GM12865 (cell line): ENCODE data around the gene ARHGEF12.

ENCODE experiments used
- DNase-seq: peaks from one replicate; pipeline ENCODE4 v3.0.0; 2010; ENCODE audit warnings: low read depth
- H3K4me3 ChIP-seq: 2 replicates; pipeline ENCODE4 v1.5.1; 2011; ENCODE audit warnings: mild to moderate bottlenecking, low read depth, low read length, control low read depth
- TF ChIP-seq, protein P1 (sequence below): IDR thresholded peaks from 2 replicates; pipeline ENCODE4 v1.5.1; 2011; ENCODE audit warnings: low read length, control low read depth, low read depth, inconsistent platforms; ENCODE audit not compliant: insufficient read depth; ENCODE audit errors: missing control alignments

Gene ARHGEF12

DNA sequence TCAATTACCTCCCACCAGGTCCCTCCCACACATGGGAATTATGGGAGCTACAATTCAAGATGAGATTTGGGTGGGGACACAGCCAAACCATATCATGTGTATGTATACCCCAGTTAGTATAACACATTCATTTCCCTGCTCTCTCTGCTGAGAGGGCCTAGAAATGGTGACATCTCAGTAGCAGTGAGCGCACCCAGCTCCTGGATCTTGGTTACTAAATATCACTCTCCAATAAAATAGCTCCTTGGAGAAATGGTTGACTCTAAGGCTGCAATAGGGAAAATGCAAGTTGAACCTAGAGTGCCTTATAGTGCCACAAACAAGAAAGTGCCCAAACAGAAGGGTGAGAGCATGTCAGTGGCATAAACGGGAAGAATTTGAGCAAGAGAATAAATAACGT lies 59.6 kb downstream of the ARHGEF12 start:
- DNase-seq: no peak
- TF ChIP-seq, protein P1, sequence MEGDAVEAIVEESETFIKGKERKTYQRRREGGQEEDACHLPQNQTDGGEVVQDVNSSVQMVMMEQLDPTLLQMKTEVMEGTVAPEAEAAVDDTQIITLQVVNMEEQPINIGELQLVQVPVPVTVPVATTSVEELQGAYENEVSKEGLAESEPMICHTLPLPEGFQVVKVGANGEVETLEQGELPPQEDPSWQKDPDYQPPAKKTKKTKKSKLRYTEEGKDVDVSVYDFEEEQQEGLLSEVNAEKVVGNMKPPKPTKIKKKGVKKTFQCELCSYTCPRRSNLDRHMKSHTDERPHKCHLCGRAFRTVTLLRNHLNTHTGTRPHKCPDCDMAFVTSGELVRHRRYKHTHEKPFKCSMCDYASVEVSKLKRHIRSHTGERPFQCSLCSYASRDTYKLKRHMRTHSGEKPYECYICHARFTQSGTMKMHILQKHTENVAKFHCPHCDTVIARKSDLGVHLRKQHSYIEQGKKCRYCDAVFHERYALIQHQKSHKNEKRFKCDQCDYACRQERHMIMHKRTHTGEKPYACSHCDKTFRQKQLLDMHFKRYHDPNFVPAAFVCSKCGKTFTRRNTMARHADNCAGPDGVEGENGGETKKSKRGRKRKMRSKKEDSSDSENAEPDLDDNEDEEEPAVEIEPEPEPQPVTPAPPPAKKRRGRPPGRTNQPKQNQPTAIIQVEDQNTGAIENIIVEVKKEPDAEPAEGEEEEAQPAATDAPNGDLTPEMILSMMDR: no peak
- no peak overlapping the region for H3K4me3 ChIP-seq

DNA sequence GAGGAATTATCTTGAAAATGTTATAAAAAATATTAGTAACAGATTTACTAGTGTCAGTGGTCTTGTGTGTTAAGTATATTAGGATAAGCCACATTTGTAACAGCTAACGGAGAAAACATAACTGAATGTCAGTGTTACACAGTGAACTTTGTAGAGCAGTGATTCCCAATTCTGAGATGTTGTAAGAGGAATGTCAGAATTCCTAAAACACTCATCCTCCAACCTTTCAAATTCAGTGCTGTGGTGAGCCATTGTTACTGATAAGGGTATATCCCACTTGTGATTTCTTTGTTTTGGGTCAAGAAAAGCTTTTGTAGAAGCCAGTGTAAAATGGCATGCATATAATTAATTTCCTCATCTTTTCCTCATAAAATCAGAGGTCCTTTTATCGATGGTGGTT lies 61.9 kb downstream of the ARHGEF12 start:
- no peak overlapping the region for H3K4me3 ChIP-seq
- DNase-seq: no peak
- TF ChIP-seq, protein P1: no peak

DNA sequence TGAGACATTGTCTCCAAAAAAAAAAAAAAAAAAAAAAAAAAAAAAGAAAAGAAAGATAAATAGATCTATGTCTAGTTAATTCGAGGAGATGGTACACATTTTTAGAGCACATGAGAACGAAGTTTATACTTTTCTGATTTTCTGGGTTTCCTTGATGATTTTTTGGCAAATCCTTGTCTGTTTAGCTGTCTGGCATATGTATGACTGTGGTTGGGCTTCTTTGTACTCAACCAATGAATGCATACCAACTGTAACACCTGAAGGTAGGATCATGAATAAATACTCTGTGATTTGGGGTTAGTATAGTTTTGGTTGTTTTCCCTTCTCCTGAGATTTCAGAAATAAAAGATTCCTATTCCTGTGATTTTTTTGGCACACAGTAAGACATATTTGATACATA lies 63.1 kb downstream of the ARHGEF12 start:
- no peak overlapping the region for H3K4me3 ChIP-seq
- TF ChIP-seq, protein P1: no peak
- DNase-seq: no peak

GRCh38 chr11:120400564-120401364 lies 64.6 kb downstream of the ARHGEF12 start:
- no peak overlapping the region for H3K4me3 ChIP-seq
- peak; percentile 18 for DNase-seq
- TF ChIP-seq, protein P1: no peak

GRCh38 chr11:120401506-120401905 lies 65.3 kb downstream of the ARHGEF12 start:
- no peak overlapping the region for H3K4me3 ChIP-seq
- no peak for DNase-seq
- TF ChIP-seq, protein P1: no peak

GRCh38 chr11:120403966-120404365 lies 67.8 kb downstream of the ARHGEF12 start:
- DNase-seq: no peak
- TF ChIP-seq, protein P1: no peak
- H3K4me3 ChIP-seq: no peak overlapping the region

DNA sequence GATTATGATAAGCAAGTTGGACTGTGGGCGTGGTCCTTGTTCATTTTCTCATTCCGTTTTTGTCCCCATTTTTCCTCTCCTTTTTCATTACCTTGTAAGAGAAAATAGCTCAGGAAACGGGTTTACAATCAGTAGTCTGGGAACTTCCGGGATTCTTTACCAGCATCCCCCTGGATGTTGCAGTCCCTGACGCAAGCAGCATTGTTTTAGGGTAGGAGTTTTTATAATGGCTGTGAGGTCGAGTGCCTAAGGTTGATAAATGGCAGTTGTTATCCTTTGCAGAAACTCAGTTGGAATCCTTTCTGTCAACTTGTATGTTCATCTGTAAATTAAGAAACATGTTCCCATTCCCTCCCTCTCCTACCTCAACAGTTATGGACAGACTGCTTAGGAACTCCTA lies 68.3 kb downstream of the ARHGEF12 start:
- TF ChIP-seq, protein P1: no peak
- no peak for DNase-seq
- H3K4me3 ChIP-seq: no peak overlapping the region
